Measurements from ENCODE around the gene FIGN.

The FIGN gene

DNA sequence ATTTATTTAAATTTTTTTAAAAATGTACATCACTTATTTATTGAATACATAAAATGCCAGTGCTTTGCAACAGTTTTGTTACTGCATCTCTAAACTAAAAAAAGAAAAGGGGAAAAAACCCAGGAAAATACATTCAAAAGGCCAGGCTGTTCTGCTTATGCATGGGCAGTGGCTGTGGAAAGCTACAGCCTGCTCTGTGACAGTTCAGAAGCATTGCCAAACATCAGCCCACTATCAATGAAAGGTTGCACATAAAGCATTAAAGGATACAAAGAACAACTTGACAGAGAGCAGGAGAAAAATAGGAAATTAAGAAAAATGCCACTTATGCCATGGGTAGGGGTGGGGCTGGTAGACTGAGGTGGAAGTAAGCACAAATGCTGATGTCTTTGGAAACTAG is 128.2 kb downstream of the FIGN start:
- no peak for DNase-seq

DNA sequence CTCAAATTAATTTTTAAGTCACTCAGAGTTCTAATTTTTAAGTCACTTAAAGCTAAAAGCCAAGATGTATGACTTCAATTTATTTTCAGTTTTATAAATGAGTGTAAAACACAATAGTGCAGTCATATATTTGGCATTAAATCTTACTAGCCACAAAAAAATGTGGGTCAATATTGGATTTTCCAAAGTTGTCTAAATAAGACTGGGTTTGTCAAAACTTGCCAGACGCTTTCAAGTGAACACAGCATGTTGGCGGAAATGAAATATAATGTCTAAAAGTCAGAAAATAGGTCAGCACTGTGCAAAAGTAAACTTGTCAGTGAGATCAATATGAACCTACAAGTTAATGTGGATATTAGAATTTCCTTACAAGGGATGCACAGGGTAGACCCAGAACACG is 128.9 kb downstream of the FIGN start:
- DNase-seq = no peak

DNA sequence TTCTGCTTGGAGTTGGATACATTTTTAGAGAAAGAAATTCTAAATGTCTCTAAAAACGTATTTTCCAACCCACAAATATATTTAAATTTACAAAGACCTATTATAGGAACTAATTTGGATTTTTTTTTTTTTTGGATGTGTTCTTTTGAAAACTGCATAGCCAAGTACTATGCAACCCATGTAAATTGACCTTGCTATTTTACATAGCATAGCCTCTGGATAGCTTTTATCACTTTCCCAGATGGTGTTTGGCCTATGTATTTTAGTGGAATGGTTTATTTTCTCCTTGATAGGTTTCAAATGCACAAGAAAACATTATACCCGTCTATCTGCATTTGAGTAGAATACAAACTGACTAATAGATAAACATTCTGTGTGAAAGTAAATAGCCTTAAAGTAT is 130.0 kb downstream of the FIGN start:
- DNase-seq = no peak

DNA sequence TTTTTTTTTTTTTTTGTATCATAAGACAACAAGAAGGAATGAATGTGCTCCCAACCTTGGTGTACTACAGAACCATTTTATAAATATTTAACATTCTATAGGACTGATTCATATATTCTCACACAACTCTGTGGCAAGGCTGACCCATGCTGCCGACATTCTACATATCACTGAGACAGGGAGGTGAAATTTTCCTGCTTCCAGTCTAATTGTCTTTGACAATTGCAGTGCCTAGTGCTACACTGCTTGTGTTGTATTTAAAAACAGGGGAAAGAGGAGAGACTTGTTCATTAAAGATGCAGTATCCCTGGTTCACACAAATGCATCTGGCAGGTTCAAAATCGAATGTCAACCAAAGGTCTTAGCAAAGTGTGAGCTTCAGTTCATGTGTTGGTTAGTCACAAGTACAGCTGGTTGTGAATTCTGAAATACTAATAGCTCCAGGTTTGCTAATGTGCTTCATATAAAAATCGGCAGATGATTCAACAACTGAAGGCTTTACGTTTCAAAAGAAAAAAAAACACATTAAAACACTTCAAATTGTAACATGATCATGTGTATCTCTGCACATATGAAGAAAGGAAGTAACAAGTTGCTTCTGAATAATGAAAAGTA is 130.8 kb downstream of the FIGN start:
- no peak for DNase-seq

DNA sequence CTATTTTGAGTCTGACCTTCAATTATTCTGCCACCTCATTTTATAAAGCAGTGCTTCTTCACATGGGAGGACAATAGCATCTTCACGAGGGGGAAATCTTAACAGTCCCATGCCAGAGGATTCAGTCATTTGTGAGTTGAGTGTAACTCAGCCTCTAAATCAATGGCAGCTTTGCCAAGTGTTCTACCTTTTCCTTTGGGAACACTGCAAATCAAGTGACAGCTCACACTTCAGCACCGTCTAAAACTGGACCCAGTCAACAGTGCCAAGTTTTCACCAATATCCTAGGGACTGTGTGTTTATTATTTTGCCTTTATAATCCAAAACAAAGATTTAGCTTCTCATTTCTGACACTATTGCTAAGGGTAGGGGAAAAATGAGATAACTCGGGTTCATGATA is 133.6 kb downstream of the FIGN start:
- DNase-seq = no peak

DNA sequence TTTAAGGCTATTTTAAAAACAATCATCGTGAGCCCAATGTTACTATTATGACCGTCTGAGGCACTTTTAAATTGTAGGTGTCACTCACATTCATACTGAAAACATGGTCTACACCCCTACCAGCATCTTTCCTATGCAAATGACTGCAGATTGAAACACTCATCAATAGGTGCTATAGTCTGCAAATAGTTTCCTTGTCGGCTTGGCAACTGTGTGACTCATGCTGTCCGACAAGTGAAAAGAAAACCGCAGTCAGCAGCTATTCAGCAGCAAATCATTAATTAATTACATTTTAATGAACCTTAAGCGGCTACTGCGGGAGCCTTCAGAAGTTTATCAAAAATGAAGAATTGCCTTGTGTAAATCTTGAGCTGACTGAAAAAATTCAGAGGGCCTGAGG is 134.4 kb downstream of the FIGN start:
- no peak for DNase-seq

DNA sequence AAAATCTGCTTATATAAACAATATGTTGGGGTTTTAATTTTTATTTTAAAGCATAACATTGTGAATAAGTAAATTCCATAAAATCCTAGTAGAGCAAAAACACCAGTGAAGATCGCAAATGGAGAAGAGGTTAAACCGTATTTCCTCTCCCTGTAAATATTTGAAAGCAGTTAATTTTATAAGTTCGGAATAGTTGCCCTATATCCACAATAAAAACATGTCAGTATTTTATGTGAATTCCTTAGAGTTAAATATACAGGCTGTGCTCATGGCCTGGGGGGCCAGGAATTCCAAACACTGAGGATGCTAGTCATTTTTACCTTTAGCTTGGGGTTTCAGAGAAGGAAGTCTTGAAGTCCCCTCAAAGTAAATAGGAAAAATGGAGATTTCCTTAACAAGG is 135.0 kb downstream of the FIGN start:
- no peak for DNase-seq

DNA sequence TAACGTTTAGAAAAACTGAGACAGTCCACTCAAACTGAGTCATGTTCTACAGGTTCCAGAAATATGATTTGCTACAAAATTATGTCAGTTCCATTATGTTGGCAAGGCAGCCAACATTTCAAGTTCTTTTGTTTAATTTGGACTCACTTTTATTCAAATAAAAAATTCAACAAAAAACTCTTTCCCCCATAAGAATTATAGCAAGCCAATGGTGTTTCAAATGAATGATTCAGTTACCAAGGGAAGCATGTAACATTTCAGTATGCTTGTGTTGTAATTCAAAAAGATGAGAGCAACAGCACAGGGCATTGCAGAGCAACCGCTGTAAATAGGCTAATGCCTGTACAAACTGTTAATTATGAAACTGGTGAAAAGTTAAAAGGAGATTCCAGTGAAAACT is 140.8 kb downstream of the FIGN start:
- no peak for DNase-seq

DNA sequence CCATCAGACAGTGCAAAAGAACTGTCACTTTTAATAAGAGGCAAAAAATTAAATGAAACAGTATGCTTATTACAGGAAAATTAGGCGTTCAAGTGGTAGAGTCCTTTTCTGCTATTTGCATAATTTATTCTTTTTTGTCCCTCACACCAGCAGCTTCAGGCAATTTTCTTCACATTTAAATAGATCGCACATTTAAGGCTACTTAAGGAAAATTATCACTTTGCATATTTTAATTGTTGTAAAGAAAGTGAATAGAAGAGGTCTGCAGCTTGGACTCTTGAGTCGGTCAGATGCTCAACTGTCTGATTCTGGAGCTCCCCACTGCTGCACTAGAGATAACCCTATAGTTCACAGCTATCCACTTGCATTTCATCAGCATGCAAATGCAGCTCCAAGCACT is 141.3 kb downstream of the FIGN start:
- no peak for DNase-seq

DNA sequence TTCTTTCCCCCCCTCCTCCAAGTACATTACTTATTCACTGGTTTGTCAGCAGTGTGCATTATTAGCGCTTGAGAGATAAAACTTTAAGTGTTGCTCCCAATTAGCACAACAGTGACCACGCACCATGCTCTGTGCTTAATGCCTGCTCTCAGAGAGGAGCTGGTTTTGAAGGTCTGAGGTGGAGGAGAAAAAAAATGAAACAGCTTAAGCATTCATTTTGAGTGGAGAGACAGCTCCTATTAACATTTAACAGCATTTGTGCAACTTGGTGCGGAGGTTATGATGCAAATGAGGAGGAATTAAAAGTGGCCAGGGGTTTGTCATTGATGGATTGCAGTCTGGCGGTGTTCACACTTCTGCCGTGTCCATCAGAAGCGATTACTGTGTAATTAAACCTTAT is 141.8 kb downstream of the FIGN start:
- DNase-seq = no peak

DNA sequence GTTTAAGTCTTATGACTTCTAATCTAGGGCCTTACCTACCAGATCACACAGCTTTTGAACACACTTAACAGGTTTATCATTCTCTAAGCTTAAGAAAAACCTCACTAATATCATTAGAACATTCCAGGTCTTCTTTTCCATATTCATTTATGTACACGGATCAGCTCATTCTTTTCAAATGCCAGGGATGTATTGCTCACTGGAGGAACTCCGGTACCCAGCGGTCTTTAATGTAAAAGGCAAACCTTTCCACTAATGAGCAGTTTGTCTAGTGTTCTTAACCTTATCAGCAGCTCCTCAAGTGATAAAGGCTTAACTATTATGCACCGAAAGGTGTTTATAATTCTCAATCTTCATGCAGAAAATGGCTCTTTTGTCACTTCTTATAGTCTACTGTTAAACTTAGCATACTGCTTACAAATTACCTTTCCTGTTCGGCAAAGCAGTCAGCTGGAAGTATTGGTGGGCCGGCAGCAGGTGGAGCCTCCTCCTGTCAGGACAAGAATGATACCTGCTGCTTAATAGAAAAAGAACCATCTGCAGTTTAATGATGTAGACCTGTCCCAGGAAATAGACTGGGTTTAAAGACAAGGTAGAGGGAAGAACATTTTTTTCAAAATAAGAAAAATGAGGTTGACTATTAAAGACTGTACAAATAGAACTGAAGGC is 142.7 kb downstream of the FIGN start:
- no peak for DNase-seq

DNA sequence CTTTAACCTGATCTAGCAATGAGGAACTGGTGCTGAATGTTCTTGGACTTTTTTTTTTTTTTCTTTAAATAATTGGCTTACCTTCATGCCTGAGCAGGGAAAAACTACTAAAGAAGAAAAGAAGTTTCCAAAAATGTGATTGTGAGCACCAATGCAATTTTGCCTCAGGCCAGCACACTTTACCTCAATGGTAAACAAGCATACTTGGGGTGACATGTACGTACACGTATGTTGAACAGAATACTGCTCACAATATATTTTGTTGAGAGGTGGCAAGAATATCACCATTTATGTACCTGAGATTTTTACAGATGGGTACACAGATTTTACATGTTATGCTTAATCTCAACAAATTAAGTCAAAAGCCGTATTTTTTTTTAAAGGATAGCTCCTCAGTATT is 144.3 kb downstream of the FIGN start:
- no peak for DNase-seq

DNA sequence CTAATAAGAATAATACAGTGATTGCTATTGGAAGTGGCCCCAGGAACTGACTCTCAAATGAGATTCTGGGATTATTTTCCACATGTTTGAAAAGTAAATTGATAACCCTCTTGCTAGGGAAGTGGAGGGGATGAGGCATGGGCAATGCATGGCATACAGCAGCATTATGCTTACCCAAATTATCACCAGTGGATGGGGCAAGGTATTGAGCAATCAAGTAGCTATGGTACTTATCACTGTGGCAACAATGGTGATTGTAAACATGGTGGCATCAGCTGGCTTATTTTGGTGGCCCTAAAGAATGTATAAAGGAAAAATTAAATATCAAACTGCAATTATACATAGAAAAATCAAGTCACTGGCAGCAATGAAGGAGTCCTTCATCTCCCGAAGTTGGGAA is 155.1 kb downstream of the FIGN start:
- no peak for DNase-seq

DNA sequence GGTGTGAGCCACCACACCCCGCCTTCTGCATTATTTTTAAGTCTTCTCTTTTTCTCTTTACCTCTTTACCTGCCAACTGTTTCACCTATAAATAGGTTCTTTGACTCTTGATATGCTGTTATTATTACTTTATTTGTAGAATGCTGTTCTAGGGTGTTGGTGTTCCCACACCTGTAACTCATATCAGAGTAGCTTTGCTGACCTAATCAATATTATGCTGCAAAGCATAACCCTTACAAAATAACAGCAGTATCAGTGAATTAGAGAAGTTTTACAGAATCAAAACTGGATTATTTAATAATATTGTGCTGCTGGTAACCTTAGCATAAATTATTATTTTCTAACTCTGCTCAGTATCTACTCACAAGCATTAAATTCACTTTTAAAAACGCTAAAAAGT is 161.5 kb downstream of the FIGN start:
- no peak for DNase-seq

DNA sequence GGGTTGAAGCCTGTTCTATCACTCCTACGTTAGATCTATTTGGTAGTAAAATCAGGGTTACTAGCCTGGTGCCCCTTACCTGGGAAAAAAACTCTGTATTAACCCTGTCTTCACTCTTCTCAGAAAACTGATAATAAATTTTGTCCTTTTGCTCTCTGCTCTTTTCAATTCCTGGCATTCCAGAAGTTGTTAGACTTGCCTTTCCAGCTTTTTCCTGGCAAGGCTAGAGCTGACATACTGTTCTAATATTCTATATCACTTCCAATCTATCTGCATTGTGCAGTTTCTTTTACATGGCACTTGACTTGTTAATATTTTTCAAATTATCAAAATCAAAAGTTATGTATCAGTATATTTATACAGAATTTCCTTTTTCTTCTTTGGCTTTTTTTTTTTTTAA is 162.2 kb downstream of the FIGN start:
- DNase-seq = no peak

DNA sequence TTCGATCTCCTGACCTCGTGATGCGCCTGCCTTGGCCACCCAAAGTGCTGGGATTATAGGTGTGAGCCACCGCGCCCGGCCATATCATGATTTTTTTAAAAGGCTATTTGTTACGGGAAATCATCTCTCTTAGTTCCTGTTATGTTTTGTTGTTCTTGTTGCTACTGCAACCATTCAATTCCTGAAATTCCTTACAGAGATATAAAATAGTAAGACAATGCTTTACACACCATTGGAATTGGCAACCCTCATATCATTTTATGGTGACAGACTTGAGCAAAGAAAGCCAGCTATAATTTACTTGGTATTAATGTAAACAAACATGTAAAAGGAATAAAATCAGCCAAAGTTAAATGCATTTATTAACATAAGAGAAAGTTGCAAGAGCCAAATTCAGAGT is 163.0 kb downstream of the FIGN start:
- DNase-seq = no peak

DNA sequence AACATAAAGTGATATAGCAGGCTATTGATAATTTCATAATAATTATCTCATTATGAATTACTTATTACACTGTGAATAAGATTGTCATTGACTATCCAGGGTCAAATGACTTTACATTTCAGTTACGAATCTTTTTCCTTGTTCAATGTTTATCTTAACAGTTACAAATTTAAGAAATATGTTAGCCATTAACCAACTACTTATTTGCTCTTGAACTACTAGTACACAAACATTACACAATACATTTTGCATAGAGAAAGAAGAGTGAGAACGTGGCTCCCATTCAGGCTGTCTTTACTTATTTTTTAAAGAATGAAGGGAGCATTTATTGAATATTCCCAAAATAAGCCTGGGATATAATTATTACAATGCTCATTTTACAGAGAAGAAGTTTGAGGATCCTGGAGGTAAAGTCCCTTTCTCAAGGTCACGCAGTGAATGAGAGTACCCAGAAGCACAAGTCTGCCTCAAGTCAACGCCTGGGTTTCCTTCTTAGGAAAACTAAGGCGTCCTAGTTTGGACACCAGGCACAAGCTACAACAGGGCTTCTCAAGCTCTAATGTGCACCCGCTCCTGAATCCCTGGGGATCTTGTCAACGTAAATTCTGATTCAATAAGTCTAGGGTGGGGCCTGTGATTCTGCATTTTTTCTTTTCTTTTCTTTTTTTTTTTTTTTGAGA is 164.2 kb downstream of the FIGN start:
- DNase-seq = no peak

DNA sequence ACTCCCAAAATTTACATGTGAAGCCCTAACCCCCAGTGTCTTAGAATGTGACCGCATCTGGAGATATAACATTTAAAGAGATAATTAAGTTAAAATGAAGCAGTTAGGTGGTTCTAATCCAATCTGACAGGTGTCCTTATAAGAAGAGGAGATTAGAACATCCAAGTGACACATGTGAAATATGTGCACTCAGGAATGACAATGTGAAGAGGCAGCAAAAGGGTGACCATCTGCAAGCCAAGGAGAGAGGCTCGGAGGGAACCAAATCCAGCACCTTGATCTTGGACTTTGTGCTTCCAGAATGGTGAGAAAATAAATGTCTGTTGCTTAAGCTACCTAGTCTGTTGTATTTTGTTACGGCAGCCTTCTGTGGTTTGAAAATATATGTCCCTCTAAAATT is 165.4 kb downstream of the FIGN start:
- no peak for DNase-seq

DNA sequence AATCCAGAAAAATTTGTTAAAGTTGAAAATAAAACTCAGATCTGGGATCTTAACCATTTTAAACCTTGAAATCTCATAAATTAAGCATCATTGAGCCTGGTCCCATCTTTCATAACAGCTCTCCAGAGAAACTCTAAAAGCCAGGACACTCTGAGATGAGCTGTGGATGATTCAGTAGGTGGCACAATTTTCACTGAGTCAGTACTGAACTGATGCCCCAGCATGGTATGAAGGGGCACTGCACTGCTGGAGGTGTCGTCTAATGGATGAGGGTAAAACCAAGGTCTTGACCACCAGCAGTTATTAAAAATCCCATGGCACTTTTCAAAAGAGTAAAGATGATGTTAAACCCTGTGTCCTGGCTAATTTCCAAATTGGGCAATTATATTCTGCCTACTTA is 170.6 kb downstream of the FIGN start:
- DNase-seq = no peak

DNA sequence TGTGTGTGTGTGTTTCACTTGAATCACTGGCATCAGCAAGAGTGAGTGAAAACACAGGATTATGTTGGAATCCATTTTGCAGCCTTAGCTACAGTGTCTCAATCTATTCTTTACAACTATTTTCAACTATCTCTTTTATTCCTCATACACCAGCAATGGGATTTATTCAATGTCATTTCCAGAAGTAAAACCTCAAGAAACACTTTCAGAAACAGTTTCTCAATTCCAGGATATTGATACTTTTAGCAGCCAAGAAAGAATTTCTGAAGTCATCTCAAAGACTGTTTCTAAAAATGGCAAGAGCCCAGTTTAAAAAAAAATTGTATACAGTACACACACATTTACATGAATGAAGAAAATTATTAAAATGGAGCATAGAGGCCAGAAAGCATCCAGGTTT is 171.6 kb downstream of the FIGN start:
- DNase-seq = no peak

DNA sequence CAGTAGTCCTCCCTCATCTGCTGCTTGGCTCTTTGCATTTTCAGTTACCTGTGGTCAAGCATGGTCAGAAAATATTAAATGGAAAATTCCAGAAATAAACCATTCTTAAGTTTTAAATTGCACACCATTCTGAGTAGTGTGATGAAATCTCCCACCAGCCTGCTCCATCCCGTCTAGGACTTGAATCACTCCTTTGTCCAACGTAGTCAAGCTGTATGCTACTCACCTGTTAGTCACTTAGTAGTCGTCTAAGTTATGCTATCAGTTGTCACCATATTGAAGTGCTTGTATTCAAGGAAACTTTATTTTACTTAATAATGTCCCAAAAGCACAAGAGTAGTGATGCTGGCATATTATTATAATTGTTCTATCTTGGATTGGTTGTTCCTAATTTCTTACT is 172.5 kb downstream of the FIGN start:
- DNase-seq = no peak

DNA sequence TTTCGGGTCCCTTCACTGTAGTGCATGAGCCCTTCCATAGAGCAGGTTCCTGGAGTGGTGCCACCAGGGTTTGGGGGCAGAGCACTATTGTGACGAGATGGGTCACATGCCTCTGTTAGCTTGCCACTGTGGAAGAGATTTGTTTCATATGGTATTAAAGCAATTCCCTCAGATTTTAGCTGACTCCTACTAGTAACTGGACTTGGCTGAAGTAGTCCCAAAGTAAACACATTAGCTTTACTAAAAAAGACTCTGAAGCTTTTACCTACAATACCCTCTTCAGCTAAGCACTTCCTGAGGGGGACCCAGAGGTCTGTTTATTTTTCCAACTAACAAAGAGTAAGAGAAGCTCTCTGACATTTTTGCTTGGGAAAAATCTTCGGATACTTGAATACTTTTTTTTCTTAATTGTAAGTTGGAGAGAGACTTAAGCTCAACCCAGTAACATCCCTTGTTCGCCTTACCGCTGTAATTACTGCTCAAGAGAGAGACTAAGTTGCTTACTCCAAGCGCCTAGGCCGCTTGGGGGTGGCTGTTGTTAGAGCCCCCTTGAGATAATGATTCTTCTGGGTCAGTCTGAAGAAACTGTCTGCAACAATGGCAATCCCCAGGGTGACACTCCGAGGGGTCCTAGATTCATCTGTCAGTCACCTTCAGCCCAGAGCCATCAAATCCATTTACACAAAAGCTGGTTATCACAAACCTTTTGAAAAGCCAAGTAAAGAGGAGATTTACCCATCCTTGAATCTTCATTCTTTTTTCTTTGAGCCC is 177.4 kb downstream of the FIGN start:
- no peak for DNase-seq

DNA sequence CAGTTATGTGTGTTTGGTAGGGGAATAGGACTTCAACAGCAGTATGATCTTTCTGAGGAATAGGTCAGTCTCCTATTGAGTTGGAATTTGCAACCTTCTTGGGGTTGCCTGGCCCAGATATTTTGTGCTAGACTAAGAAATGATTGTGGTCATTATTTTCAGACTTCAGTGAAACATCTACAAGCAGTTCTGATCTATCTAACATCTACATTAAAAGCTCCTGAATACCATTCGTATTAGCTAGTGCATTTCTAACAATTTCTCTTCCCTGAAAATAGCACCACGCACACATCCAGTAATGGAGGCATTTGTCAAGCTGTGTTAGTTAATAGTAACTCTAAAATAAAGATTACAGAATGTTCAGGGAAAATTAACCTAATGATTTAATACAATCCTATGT is 179.3 kb downstream of the FIGN start:
- no peak for DNase-seq

DNA sequence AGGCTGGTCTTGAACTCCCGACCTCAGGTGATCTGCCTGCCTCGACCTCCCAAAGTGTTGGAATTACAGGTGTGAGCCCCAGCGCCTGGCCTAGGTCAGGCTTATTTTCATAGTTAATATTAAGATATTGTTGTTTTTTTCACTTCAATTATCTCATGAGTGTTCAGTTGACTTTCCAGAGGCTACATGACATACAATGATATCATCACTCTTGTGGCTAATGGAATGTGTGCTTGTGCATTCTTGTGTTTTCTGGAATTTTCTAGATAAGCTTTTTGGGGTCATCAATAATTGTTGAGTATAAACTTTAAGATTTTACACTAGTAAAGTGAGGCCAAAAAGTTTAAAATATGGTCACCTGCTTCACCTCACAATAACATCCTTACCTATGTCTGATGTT is 180.9 kb downstream of the FIGN start:
- no peak for DNase-seq

Measured in CD4-positive, alpha-beta T cell treated with Interleukin-15 for 1 hour (primary cell).